NCI-H460 (cell line): ENCODE measurements around the gene AKAP12. TPM values are rescaled to one million over a fixed set of nuclear protein-coding genes. Genes with fewer than 3 reads are reported as not detected.

Source experiments
- DNase-seq: peaks from one replicate; pipeline ENCODE4 v3.0.0-alpha.2; 2016; ENCODE audit warnings: low read depth; ENCODE audit errors: extremely low read depth
- small RNA-seq, 2 experiments: library from RNA; depleted of rRNA; stranded (forward); fragments of <200 nt; gene quantifications; one replicate each; pipeline ENCODE3, GENCODE V24; 2014
- total RNA-seq: library from RNA; depleted of rRNA; stranded (reverse); fragments of >200 nt; shearing (Covaris generic); gene quantifications from 2 replicates; pipeline ENCODE4 v1.2.3, GENCODE V29; 2014; rRNA removed

The AKAP12 gene
- total RNA-seq, 1 experiment from 2014 or later: 7.8 TPM

DNA sequence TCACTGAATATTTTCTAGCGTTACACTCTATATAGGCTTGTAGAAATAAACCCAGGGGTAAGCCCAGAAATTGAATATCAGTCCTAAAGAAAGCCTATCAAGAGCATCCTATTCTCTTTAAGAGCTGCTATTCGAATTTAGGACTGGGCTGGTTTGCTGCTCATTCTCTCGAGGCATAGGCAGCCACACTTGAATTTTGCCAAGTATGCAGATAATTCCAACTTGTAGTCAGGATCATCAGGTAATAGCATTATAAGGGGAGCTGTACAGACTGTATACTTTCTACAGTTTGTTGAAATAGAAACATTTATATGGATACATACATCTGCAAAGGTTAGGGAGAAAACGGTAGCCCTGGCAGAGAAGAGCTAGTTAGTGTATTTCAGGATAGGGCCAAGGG is 153.6 kb downstream of the AKAP12 start:
- no peak for DNase-seq

DNA sequence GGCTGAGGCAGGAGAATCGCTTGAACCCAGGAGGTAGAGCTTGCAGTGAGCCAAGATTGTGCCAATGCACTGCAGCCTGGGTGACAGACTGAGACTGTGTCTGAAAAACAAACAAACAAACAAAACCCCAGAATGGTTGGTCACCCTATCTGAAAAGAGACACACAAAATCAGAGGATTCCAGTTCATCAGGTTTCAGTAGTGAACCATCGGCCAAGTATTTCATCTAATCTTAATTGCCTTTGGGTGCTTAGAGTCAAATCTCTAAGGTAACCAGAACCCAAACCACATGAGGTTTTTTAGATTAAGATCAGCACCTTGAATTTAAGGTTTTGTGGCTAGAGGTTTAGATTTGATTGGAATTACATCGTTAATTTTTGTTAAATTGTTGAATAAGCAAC is 159.9 kb downstream of the AKAP12 start:
- no peak for DNase-seq

DNA sequence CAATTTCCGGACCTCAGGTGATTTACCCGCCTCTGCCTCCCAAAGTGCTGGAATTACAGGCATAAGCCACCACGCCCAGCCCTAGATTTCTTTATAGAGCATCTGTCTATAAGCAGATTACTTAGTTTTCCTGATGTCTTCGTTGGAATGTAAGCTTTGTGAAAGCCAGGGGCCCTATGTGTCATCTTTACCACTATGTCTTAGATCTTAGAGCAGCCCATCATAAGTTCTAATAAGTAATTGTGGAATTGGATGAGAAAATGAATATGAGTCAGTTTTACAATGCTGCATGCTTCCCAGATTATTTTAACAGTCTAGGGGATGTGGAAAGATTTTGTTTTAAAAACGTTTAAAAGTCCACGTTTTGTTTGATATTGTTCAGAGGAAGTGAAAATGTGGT is 160.7 kb downstream of the AKAP12 start:
- no peak for DNase-seq

DNA sequence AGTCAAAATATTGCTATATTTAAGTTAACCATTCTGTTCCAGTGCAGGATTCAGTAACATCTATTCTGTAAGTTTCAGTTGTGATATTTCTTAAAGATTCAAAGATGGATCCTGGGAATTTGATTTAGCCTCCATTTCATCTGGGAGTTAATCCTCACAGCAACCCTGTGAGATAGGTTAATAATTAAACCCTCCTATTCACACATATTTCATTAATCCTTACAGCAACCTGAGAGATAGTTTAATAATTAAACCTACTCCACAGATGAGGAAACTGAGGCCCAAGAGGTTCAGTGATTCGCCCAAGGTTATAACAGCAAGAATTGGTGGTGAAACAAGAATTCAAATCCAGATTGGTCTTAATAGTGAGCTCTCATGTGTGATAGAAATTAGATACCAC is 162.5 kb downstream of the AKAP12 start:
- DNase-seq: no peak

DNA sequence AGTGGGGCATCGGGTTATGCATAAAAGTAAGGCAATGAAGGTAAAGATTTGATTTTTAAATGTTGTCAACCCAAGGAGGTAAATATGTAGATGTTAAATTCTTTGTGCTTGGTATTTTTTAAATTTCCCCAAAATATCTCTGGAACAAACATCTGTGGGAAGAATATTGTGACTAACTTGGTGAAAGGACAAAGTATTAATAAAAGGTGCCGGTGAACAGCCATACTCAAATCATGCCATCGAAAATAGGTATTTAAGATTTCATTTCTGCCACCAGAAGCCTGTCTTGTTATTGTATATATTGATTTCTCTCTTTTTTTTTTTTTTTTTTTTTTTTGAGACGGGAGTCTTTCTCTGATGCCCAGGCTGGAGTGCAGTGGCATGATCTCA is 164.1 kb downstream of the AKAP12 start:
- DNase-seq: no peak

Small RNA genes within 50 kb of the gene (small RNA-seq; reads per million reads assigned to genes)
- 0 reads per million in 2 experiments for gene RF00019
- 0 reads per million in 2 experiments for gene RNU6-1247P
- 0 reads per million in 2 experiments for gene RNU6-300P
- gene RNY4P20: 0.04 to 0.88 reads per million in 2 experiments

Other genes with a start within 250 kb of the AKAP12 start
- gene ZBTB2, start 151.6 kb downstream of the AKAP12 start, total RNA-seq: 10.8 and 11.1 TPM in 2 replicates
- 19.7 and 27.4 TPM in 2 replicates for gene RMND1, start 212.2 kb downstream of the AKAP12 start, total RNA-seq